RWPE1 (cell line): ENCODE data around the gene SAMD11.
A peak's percentile ranks its signal among the peaks of the same experiment; 100 is the strongest.

Source experiments
- CTCF ChIA-PET: fragments of 350-600 bp; sonication (Branson Sonifier 250); formaldehyde crosslinking; extraction: SDS; loops from one replicate; lab custom pipeline; 2021; lab: Yijun Ruan, JAX
- POLR2A ChIA-PET: fragments of 400-600 bp; formaldehyde crosslinking; extraction: SDS; loops from one replicate; lab custom pipeline; 2020; ENCODE audit warnings: antibody characterized with exemption; ENCODE audit not compliant: low non-redundant PET; lab: Yijun Ruan, JAX
- DNase-seq: peaks from one replicate; pipeline ENCODE4 v3.0.0; 2012; ENCODE audit warnings: low spot score
- H3K27ac ChIP-seq: fragments of 450-650 bp; 2 replicates; pipeline ENCODE4 v1.5.1; 2017
- TF ChIP-seq, protein P1 (sequence below): fragments of 450-650 bp; conservative IDR thresholded peaks from 2 replicates; pipeline ENCODE4 v1.5.1; 2017; ENCODE audit warnings: low read depth, mild to moderate bottlenecking

The SAMD11 gene

DNA sequence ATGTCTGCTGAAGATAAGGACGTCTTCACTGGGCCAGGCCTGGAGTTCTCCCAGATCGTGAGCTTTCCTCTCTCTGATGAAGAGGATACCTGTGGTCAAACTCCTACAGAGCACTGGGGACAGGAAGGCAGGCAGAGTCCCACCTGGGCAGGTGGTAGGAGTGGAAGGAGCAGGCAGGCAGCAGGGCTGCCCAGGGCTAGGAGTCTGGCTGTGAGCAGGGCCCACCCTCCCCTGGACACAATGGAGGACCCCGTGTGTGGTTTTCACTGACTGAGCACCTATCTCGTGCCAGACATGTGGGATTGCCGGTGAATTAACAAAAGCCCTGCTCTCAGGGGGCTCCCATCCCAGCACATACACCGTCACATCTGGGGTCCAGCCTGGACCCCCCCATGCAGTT is 4.9 kb upstream of the SAMD11 start:
- ChIA-PET CTCF (interaction anchor here (0.6 to 1.0 kb wide), 2 partner anchors 19 to 40 kb away, joined by 4 to 6 read pairs; no protein-coding TSS in a partner anchor), POLR2A (no interaction called here)
- TF ChIP-seq, protein P1, sequence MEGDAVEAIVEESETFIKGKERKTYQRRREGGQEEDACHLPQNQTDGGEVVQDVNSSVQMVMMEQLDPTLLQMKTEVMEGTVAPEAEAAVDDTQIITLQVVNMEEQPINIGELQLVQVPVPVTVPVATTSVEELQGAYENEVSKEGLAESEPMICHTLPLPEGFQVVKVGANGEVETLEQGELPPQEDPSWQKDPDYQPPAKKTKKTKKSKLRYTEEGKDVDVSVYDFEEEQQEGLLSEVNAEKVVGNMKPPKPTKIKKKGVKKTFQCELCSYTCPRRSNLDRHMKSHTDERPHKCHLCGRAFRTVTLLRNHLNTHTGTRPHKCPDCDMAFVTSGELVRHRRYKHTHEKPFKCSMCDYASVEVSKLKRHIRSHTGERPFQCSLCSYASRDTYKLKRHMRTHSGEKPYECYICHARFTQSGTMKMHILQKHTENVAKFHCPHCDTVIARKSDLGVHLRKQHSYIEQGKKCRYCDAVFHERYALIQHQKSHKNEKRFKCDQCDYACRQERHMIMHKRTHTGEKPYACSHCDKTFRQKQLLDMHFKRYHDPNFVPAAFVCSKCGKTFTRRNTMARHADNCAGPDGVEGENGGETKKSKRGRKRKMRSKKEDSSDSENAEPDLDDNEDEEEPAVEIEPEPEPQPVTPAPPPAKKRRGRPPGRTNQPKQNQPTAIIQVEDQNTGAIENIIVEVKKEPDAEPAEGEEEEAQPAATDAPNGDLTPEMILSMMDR = no peak
- no peak for DNase-seq
- H3K27ac ChIP-seq = no peak overlapping the region

DNA sequence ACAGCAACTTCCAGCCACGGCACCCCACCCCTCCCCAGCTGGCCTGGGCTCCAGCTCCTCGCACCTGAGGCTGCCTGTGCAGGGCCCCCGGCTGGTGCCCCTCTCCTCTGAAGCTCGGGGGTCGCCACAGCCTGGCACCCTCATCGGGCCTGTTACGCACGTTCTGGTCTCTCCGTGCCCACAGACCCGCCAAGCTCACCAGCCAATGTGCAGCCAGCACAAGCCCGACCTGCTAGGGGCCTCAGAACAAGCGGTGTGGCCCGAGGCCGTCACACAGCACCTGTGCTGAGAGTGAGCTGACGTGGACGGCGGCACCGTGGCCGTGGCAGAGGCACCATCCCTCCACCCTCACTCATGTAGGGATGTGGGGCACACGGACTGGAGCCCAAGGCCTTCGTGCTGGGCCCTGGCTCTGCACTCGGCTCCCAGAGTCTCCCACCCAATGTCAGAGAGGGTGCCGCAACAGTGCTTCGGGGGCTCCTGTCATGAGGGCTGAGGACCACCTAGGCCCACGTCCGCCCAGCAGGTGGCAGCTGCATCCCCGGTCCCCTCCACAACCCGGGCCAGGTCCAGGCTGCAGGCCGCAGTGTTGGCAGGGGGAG is 4.4 kb upstream of the SAMD11 start:
- H3K27ac ChIP-seq = no peak overlapping the region
- DNase-seq = no peak
- ChIA-PET POLR2A (no interaction called here), CTCF (interaction anchor here (0.6 to 1.2 kb wide), 5 partner anchors 11 to 39 kb away, joined by 3 to 6 read pairs (median 4); no protein-coding TSS in a partner anchor)
- TF ChIP-seq, protein P1 = no peak

DNA sequence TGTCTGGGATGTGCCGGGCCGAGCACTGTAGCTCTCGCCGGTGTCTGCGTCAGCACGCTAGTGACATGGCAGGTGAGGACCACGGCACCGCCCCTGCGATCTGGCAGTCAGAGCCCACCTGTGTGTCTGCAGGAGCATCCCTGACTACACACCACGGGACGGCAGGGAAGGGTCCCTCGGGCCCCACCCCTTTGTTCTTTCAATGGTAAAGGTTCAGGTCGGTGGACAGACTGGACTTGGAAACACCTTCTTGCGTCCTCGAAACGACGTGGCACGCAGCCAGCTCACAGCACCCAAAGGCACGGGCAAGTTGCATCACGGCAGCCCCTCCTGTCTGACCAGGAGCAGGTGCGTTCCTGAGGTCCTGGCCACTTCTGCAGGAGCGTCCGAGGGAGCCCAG is 3.7 kb upstream of the SAMD11 start:
- CTCF ChIA-PET = interaction anchor here (0.7 to 1.4 kb wide), 4 partner anchors 10 to 18 kb away, joined by 3 to 5 read pairs (median 4); no protein-coding TSS in a partner anchor
- TF ChIP-seq, protein P1 = no peak
- H3K27ac ChIP-seq = 0 out of 2 replicates have a peak overlapping the region, but pooled peaks have one; percentile 9
- POLR2A ChIA-PET = no interaction called here
- DNase-seq = no peak

DNA sequence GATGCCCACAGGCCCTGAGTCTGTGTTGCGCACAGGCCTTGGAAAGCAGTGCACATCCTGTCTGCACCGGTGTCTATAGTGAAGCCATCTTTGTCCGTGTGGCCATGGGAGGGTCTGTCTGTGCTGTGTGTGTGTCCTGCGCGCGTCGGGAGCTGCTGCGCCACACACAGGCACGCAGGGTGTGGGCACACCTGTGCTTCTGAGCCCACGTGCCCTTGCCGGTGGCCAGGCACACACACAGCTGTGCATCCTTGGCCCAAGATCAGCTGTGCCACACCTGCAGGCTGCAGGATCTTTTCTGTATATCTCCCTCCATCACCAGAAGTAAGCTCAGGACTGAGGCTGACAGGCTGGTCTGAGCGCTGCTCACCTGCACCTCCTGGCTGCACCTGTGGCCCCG is 3.2 kb upstream of the SAMD11 start:
- TF ChIP-seq, protein P1 = no peak
- POLR2A ChIA-PET = no interaction called here

DNA sequence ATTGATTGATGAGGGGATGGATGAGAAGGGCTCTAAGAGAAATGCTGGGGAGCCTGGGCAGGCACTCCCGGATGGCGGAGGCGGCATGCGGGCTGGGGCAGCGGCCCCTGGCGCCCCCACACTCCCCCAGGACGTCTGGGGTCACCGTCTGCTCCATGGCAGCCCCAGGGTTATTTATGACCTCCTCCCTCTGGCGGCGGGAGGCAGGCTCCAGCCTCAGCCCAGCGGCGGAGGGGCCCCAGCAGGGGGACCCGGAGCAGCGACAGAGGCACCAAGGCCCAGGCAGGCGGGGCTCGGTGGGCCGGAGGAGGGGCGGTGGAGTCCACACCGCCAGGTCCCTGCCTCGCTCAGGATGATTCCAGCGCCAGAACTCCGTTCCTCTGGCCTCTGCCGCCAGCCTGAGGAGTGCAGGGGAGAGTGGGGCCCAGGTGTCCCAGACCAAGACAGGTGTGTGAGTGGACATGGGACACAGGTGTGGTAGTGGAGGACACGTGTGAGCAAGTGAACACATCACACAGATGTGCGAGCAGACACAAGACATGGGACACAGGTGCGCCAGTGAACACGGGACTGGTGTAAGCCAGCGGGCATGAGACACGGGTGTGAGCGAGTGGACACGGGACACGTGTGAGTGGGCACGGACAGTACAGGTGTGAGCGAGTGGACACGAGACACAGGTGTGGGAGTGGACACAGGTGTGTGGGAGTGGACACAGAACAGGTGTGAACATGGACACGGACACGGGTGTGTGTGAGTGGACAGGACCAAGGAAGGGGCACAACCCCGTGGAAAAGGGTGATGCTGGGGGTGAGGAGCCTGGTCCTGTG is 2.5 kb upstream of the SAMD11 start:
- ChIA-PET POLR2A (no interaction called here), CTCF (interaction anchor here (0.7 to 1.4 kb wide), 2 partner anchors 16 to 17 kb away, joined by 4 read pairs; no protein-coding TSS in a partner anchor)
- H3K27ac ChIP-seq = 0 out of 2 replicates have a peak overlapping the region, but pooled peaks have one; percentile 9
- TF ChIP-seq, protein P1 = peak; percentile 21; the same call in 1 of the 2 replicates
- peak; percentile 70 for DNase-seq

More for the DNA sequence above, 3.2 kb upstream of the SAMD11 start:
- 0 out of 2 replicates have a peak overlapping the region, but pooled peaks have one; percentile 9 for H3K27ac ChIP-seq
- CTCF ChIA-PET = interaction anchor here (0.7 to 1.4 kb wide), 4 partner anchors 11 to 17 kb away, joined by 3 to 5 read pairs (median 4); no protein-coding TSS in a partner anchor
- DNase-seq = no peak

DNA sequence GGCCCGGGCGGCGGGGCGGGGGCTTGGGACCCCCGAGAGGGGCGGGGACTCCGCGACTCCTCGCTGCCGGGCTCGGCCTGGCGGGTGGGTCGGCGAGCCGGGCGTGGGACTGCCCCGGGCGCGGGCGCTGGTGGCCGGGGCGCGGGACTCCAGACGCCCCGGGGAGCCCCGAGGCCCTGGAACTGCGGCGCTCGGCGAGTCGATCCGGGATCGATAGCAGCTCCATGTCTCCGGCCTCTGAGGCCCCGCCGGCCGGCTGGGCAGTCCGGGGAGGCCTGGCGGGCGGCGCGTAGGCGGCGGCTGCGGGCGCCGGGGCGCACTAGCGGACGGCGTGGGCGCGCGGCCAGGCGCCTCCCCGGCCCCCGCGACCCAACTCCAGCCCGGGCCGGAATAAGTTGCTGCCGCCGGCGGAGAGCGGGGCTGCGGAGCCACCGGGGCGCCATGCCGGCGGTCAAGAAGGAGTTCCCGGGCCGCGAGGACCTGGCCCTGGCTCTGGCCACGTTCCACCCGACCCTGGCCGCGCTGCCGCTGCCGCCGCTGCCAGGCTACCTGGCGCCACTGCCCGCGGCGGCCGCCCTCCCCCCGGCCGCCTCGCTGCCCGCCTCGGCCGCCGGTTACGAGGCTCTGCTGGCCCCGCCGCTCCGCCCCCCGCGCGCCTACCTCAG is 400 bp downstream of the SAMD11 start:
- no peak for DNase-seq
- no peak overlapping the region for H3K27ac ChIP-seq
- ChIA-PET POLR2A (no interaction called here), CTCF (interaction anchor here (1.8 kb wide), 1 partner anchor 14 kb away, joined by 7 read pairs; no protein-coding TSS in a partner anchor)
- TF ChIP-seq, protein P1 = no peak
